Stomach (tissue), 4 donors: ENCODE data around the gene DIAPH3.

Experiments
- CTCF ChIP-seq, 7 experiments: fragments of 450-650 bp in 4 of 7; fragments of 200-600 bp in 3 of 7; sonication (generic) in 3 of 7; IDR thresholded peaks; one replicate each; pipeline ENCODE4 v1.5.1; 2016 to 2019; ENCODE audit warnings: antibody characterized with exemption in 7 of 7, control low read depth in 2 of 7, mild to moderate bottlenecking in 1 of 7
- EP300 ChIP-seq: sonication (generic); formaldehyde crosslinking; IDR thresholded peaks from one replicate; pipeline ENCODE4 v1.6.1; 2017; ENCODE audit warnings: antibody characterized with exemption
- POLR2A ChIP-seq, 4 donors: fragments of 450-650 bp; IDR thresholded peaks; one replicate each; pipeline ENCODE4 v1.6.1; 2016; ENCODE audit warnings: antibody characterized with exemption in 4 of 4, control low read depth in 2 of 4, mild to moderate bottlenecking in 1 of 4, moderate library complexity in 1 of 4

GRCh38 chr13:59691501-59692066 lies 472.1 kb downstream of the DIAPH3 start:
- TF ChIP-seq POLR2A (IDR thresholded peaks at IDR 0.05) (no peak), CTCF (IDR thresholded peaks at IDR 0.05) (no peak), EP300 (no peak)
